Endothelial cell (in vitro differentiated cells): Measurements from ENCODE around the gene EML1. TPM values are rescaled to one million over a fixed set of nuclear protein-coding genes. Genes with fewer than 3 reads are reported as not detected.

Source experiments
- DNase-seq: peaks from one replicate; pipeline ENCODE4 v3.0.0; 2021; ENCODE audit warnings: low spot score
- H3K27ac Mint-ChIP-seq: one replicate; pipeline ENCODE4 v1.8.0; 2021; ENCODE audit warnings: mixed read lengths, inconsistent platforms; ENCODE audit not compliant: unreplicated experiment
- H3K27me3 Mint-ChIP-seq: one replicate; pipeline ENCODE4 v1.8.0; 2021; ENCODE audit warnings: mild to moderate bottlenecking, moderate library complexity, mixed read lengths, inconsistent platforms; ENCODE audit not compliant: unreplicated experiment
- H3K36me3 Mint-ChIP-seq: one replicate; pipeline ENCODE4 v1.8.0; 2021; ENCODE audit warnings: mild to moderate bottlenecking, low read depth, mixed read lengths, inconsistent platforms; ENCODE audit not compliant: unreplicated experiment
- H3K4me1 Mint-ChIP-seq: one replicate; pipeline ENCODE4 v1.8.0; 2021; ENCODE audit warnings: mild to moderate bottlenecking, mixed read lengths, inconsistent platforms; ENCODE audit not compliant: unreplicated experiment
- H3K4me3 Mint-ChIP-seq: one replicate; pipeline ENCODE4 v1.8.0; 2021; ENCODE audit warnings: mild to moderate bottlenecking, mixed read lengths, inconsistent platforms; ENCODE audit not compliant: unreplicated experiment
- H3K9me3 Mint-ChIP-seq: one replicate; pipeline ENCODE4 v1.8.0; 2021; ENCODE audit warnings: mixed read lengths, inconsistent platforms; ENCODE audit not compliant: unreplicated experiment
- CTCF ChIP-seq: fragments of 200-600 bp; sonication (generic); IDR thresholded peaks from one replicate; pipeline ENCODE4 v1.5.0; 2021; ENCODE audit warnings: antibody characterized with exemption; ENCODE audit not compliant: unreplicated experiment
- total RNA-seq: library from RNA; stranded (reverse); fragmentation: NEBNext Ultra II Directional; extraction: Animal tissue kit (Norgen Biotek cat#: 25700); gene quantifications from one replicate; pipeline ENCODE4 v1.2.1, GENCODE V29; 2021; ENCODE audit not compliant: unreplicated experiment

EML1 gene
- total RNA-seq, 1 donor from 2014 or later: 10.0 TPM

- TF ChIP-seq CTCF: no peak
- Mint-ChIP-seq H3K27me3 (peaks cover 7% of the 10 kb centered on the region), H3K27ac (no peak overlapping the region), H3K4me3 (no peak overlapping the region), H3K4me1 (no peaks in the 10 kb centered on the region), H3K36me3 (no peaks in the 10 kb centered on the region), H3K9me3 (no peaks in the 10 kb centered on the region)
- no peak for DNase-seq
These were observed 24.1 kb upstream of the EML1 start for GRCh38 chr14:99769123-99769522.

- peaks cover 5% of the 10 kb centered on the region for H3K27me3 Mint-ChIP-seq
- no peak overlapping the region for H3K4me3 Mint-ChIP-seq
- TF ChIP-seq CTCF: no peak
- no peak for DNase-seq
- no peak overlapping the region for H3K27ac Mint-ChIP-seq
- H3K9me3 Mint-ChIP-seq: no peaks in the 10 kb centered on the region
- no peaks in the 10 kb centered on the region for H3K4me1 Mint-ChIP-seq
- no peaks in the 10 kb centered on the region for H3K36me3 Mint-ChIP-seq
These were observed 23.4 kb upstream of the EML1 start for GRCh38 chr14:99769799-99770198.

- Mint-ChIP-seq H3K36me3 (no peaks in the 10 kb centered on the region), H3K4me1 (peaks cover 6% of the 10 kb centered on the region), H3K27ac (no peak overlapping the region), H3K4me3 (no peak overlapping the region), H3K27me3 (peaks cover 5% of the 10 kb centered on the region), H3K9me3 (no peaks in the 10 kb centered on the region)
- DNase-seq: no peak
- no peak for TF ChIP-seq CTCF
These were observed 20.6 kb upstream of the EML1 start for GRCh38 chr14:99772371-99773283.

- DNase-seq: no peak
- TF ChIP-seq CTCF: no peak
- Mint-ChIP-seq H3K27me3 (peaks cover 3% of the 10 kb centered on the region), H3K4me3 (no peak overlapping the region), H3K36me3 (peaks cover 4% of the 10 kb centered on the region), H3K4me1 (peaks cover 6% of the 10 kb centered on the region), H3K27ac (no peak overlapping the region), H3K9me3 (no peaks in the 10 kb centered on the region)
These were observed 19.4 kb upstream of the EML1 start for GRCh38 chr14:99773521-99774497.
